OCI-LY3 (cell line): ENCODE data around the gene HSPB9.

Experiments used
- CTCF ChIP-seq: fragments of 200-600, 300-600 bp; sonication (generic); IDR thresholded peaks from 2 replicates; pipeline ENCODE4 v1.5.1; 2014; ENCODE audit warnings: antibody characterized with exemption, low read length, low read depth
- EZH2phosphoT487 ChIP-seq: fragments of 200-600 bp; shearing (Covaris generic); IDR thresholded peaks from 2 replicates; pipeline ENCODE4 v1.6.1; 2018; ENCODE audit warnings: antibody characterized with exemption, mixed run types, low read depth

GRCh38 chr17:42122371-42123303 lies at the start of gene HSPB9:
- TF ChIP-seq CTCF (no peak), EZH2phosphoT487 (no peak)
